Neural progenitor cell (in vitro differentiated cells): ENCODE measurements around the gene VRK3. TPM values are rescaled to one million over a fixed set of nuclear protein-coding genes. Genes with fewer than 3 reads are reported as not detected.

Experiments used
- DNase-seq: peaks from one replicate; pipeline ENCODE4 v3.0.0-alpha.2; 2016; ENCODE audit warnings: low spot score
- H2AFZ ChIP-seq: fragments of 200-600 bp; sonication (generic); replicated peaks from 2 replicates; pipeline ENCODE4 v1.6.1; 2016; ENCODE audit warnings: antibody characterized with exemption
- H3F3A ChIP-seq: fragments of 200-600 bp; sonication (generic); 2 replicates; pipeline ENCODE4 v1.6.1; 2016; ENCODE audit warnings: antibody characterized with exemption, low read depth
- H3K27ac ChIP-seq: fragments of 200-600 bp; sonication (generic); 2 replicates; pipeline ENCODE4 v1.5.1; 2016; ENCODE audit warnings: mild to moderate bottlenecking
- H3K27me3 ChIP-seq: fragments of 200-600 bp; sonication (generic); 2 replicates; pipeline ENCODE4 v1.6.1; 2016; ENCODE audit warnings: mild to moderate bottlenecking, moderate library complexity
- H3K36me3 ChIP-seq: fragments of 200-600 bp; sonication (generic); 2 replicates; pipeline ENCODE4 v1.5.1; 2016
- H3K4me1 ChIP-seq: fragments of 200-600 bp; sonication (generic); 2 replicates; pipeline ENCODE4 v1.6.1; 2016; ENCODE audit warnings: mixed run types
- H3K4me2 ChIP-seq: fragments of 200-600 bp; sonication (generic); 2 replicates; pipeline ENCODE4 v1.6.1; 2016
- H3K4me3 ChIP-seq: fragments of 200-600 bp; sonication (generic); 2 replicates; pipeline ENCODE4 v1.5.1; 2016
- H3K79me2 ChIP-seq: fragments of 200-600 bp; sonication (generic); 2 replicates; pipeline ENCODE4 v1.6.1; 2016; ENCODE audit warnings: low read depth
- H3K9ac ChIP-seq: fragments of 200-600 bp; sonication (generic); 2 replicates; pipeline ENCODE4 v1.6.1; 2016
- H3K9me3 ChIP-seq: fragments of 200-600 bp; sonication (generic); 2 replicates; pipeline ENCODE4 v1.5.1; 2016; ENCODE audit warnings: low read depth
- H4K20me1 ChIP-seq: fragments of 200-600 bp; sonication (generic); 2 replicates; pipeline ENCODE4 v1.6.1; 2016; ENCODE audit warnings: low read depth
- H3K27ac Mint-ChIP-seq: 3 replicates; pipeline ENCODE4 v1.8.0; 2021; ENCODE audit warnings: mixed read lengths
- H3K27me3 Mint-ChIP-seq: 2 replicates; pipeline ENCODE4 v1.8.0; 2022; ENCODE audit warnings: low read depth, mild to moderate bottlenecking, inconsistent platforms, moderate library complexity, mixed read lengths; ENCODE audit not compliant: insufficient read depth
- H3K36me3 Mint-ChIP-seq: 3 replicates; pipeline ENCODE4 v1.8.0; 2021; ENCODE audit warnings: mixed read lengths
- H3K4me1 Mint-ChIP-seq: 3 replicates; pipeline ENCODE4 v1.8.0; 2021; ENCODE audit warnings: mixed read lengths
- H3K4me3 Mint-ChIP-seq: 3 replicates; pipeline ENCODE4 v1.8.0; 2021; ENCODE audit warnings: mild to moderate bottlenecking, moderate library complexity, mixed read lengths
- H3K9me3 Mint-ChIP-seq: 3 replicates; pipeline ENCODE4 v1.8.0; 2020; ENCODE audit warnings: mixed read lengths
- EZH2 ChIP-seq: fragments of 200-600 bp; sonication (generic); IDR thresholded peaks from 2 replicates; pipeline ENCODE4 v1.6.1; 2017; ENCODE audit warnings: antibody characterized with exemption, mild to moderate bottlenecking, moderate library complexity
- EZH2phosphoT487 ChIP-seq: fragments of 200-600 bp; sonication (generic); IDR thresholded peaks from 2 replicates; pipeline ENCODE4 v1.6.1; 2017; ENCODE audit warnings: antibody characterized with exemption
- total RNA-seq: library from RNA; depleted of rRNA; stranded (reverse); fragments of >200 nt; gene quantifications from 2 replicates; pipeline ENCODE4 v1.2.3, GENCODE V29; 2015; ENCODE audit warnings: low replicate concordance
- TF ChIP-seq, protein P1 (sequence below): fragments of 200-600 bp; sonication (generic); IDR thresholded peaks from 2 replicates; pipeline ENCODE4 v1.5.1; 2017; ENCODE audit warnings: antibody characterized with exemption, mild to moderate bottlenecking

Gene VRK3
- total RNA-seq, 1 donor from 2014 or later = 21.6 TPM

DNA sequence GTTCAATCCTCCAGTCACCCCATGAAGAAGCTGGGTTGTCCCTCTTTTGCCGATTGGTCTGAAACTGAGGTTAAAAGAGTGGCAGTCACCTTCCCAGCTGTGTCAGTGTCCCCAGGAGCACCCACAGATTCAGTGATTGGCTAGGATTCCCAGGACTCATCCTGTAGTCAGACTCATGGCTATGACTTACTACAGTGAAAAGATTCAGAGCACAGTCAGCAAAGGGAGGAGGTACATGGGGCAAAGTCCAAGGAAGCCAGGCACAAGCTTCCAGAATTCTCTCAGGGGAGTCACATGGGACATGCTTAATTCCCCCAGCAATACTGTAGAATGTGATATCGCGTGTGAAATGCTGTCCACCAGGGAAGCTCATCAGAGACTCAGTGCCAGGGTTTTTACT, 14.8 kb upstream of the VRK3 start:
- H3F3A ChIP-seq = no peaks in the 10 kb centered on the region
- TF ChIP-seq EZH2 (no peak), EZH2phosphoT487 (no peak)
- TF ChIP-seq, protein P1, sequence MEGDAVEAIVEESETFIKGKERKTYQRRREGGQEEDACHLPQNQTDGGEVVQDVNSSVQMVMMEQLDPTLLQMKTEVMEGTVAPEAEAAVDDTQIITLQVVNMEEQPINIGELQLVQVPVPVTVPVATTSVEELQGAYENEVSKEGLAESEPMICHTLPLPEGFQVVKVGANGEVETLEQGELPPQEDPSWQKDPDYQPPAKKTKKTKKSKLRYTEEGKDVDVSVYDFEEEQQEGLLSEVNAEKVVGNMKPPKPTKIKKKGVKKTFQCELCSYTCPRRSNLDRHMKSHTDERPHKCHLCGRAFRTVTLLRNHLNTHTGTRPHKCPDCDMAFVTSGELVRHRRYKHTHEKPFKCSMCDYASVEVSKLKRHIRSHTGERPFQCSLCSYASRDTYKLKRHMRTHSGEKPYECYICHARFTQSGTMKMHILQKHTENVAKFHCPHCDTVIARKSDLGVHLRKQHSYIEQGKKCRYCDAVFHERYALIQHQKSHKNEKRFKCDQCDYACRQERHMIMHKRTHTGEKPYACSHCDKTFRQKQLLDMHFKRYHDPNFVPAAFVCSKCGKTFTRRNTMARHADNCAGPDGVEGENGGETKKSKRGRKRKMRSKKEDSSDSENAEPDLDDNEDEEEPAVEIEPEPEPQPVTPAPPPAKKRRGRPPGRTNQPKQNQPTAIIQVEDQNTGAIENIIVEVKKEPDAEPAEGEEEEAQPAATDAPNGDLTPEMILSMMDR = no peak
- DNase-seq = no peak
- H3K27ac Mint-ChIP-seq = no peak overlapping the region
- no peak overlapping the region for H3K4me3 ChIP-seq
- peaks cover 20% of the 10 kb centered on the region for H3K36me3 ChIP-seq
- H3K36me3 Mint-ChIP-seq = peaks cover 65% of the 10 kb centered on the region
- H3K4me3 Mint-ChIP-seq = no peak overlapping the region
- H4K20me1 ChIP-seq = no peaks in the 10 kb centered on the region
- H3K4me1 Mint-ChIP-seq = no peaks in the 10 kb centered on the region
- no peak overlapping the region for H2AFZ ChIP-seq
- no peaks in the 10 kb centered on the region for H3K79me2 ChIP-seq
- no peak overlapping the region for H3K4me2 ChIP-seq
- no peaks in the 10 kb centered on the region for H3K4me1 ChIP-seq
- peaks cover 7% of the 10 kb centered on the region for H3K27me3 Mint-ChIP-seq
- no peaks in the 10 kb centered on the region for H3K27me3 ChIP-seq
- no peak overlapping the region for H3K9ac ChIP-seq
- H3K27ac ChIP-seq = no peak overlapping the region
- peaks cover 21% of the 10 kb centered on the region for H3K9me3 Mint-ChIP-seq
- H3K9me3 ChIP-seq = peaks cover 11% of the 10 kb centered on the region

DNA sequence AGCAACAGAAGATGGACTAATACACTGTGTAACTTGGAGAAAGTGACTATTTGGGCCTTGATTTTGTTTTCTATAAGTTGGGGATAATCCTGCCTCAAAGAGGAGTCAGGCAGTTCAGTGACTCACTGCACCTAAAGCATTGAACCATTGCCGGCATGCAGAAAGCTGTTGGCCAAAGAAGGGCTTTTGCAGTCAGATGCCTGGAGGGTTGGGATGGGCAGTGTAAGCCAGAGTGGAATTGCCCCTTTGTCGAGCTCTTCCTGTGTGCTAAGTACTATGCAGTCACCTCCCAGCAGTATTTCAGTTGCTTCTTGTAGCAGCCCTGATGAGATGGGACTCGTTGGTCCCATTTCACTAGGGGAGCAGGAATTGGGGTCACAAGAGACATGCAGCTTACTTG, 11.7 kb upstream of the VRK3 start:
- Histone ChIP-seq H3K79me2 (no peaks in the 10 kb centered on the region), H3K27me3 (no peaks in the 10 kb centered on the region), H3K4me2 (no peak overlapping the region), H2AFZ (no peak overlapping the region), H3F3A (no peaks in the 10 kb centered on the region), H3K9ac (no peak overlapping the region), H3K36me3 (no peaks in the 10 kb centered on the region), H3K4me3 (no peak overlapping the region), H3K4me1 (no peaks in the 10 kb centered on the region), H4K20me1 (no peaks in the 10 kb centered on the region), H3K27ac (no peak overlapping the region), H3K9me3 (no peaks in the 10 kb centered on the region)
- DNase-seq = no peak
- Mint-ChIP-seq H3K4me1 (no peaks in the 10 kb centered on the region), H3K9me3 (no peaks in the 10 kb centered on the region), H3K27me3 (peaks cover 3% of the 10 kb centered on the region), H3K36me3 (peaks cover 63% of the 10 kb centered on the region), H3K27ac (no peak overlapping the region), H3K4me3 (no peak overlapping the region)
- TF ChIP-seq, protein P1 = no peak
- TF ChIP-seq EZH2phosphoT487 (no peak), EZH2 (no peak)

DNA sequence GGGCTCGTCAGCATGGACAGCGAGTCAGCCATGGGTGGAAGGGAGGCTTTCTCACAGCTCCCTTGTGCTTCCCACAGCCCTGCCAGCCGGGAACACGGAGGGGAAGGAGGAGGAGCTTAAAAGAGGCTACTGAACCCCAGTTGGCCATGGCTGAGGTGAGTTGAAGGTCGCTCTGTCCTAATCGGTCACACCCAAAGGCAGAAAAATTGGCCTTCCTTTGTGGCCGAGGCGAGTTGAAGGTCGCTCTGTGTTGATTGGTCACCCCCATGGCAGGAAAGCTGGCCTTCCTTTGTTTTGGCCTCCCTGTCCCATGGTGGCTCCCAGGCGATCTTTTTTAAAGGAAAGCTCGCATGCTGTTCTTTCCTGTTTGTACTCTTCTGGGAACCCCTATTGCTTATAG, 5.8 kb upstream of the VRK3 start:
- H3K36me3 ChIP-seq = no peaks in the 10 kb centered on the region
- H3K4me3 ChIP-seq = no peak overlapping the region
- H3K4me1 ChIP-seq = peaks cover 8% of the 10 kb centered on the region
- TF ChIP-seq, protein P1 = no peak
- TF ChIP-seq EZH2 = no peak
- no peak for TF ChIP-seq EZH2phosphoT487
- H2AFZ ChIP-seq = no peak overlapping the region
- Mint-ChIP-seq H3K27ac (no peak overlapping the region), H3K4me1 (peaks cover 10% of the 10 kb centered on the region), H3K4me3 (no peak overlapping the region), H3K36me3 (peaks cover 57% of the 10 kb centered on the region), H3K27me3 (peaks cover 3% of the 10 kb centered on the region), H3K9me3 (no peaks in the 10 kb centered on the region)
- H4K20me1 ChIP-seq = no peaks in the 10 kb centered on the region
- H3K27ac ChIP-seq = no peak overlapping the region
- H3K27me3 ChIP-seq = no peaks in the 10 kb centered on the region
- H3F3A ChIP-seq = no peaks in the 10 kb centered on the region
- H3K79me2 ChIP-seq = peaks cover 46% of the 10 kb centered on the region
- H3K4me2 ChIP-seq = no peak overlapping the region
- H3K9ac ChIP-seq = no peak overlapping the region
- no peak for DNase-seq
- no peaks in the 10 kb centered on the region for H3K9me3 ChIP-seq

DNA sequence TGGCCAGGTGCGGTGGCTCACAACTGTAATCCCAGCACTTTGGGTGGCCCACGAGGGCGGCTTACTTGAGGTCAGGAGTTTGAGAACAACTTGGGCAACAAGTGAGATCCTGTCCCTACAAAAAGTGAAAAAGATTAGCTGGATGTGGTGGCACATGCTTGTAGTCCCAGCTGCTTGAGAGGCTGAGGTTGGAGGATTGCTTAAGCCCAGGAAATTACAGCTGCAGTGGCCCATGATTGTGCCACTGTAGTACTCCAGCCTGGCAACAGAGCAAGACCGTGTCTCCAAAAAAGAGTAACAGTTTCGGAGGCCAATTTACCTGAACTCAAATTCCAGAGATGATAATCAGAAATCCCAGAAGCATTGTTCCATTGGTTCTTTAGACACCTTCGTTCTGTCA, 5.1 kb upstream of the VRK3 start:
- Histone ChIP-seq H3K79me2 (peaks cover 46% of the 10 kb centered on the region), H3F3A (no peaks in the 10 kb centered on the region), H3K9ac (no peak overlapping the region), H3K27me3 (no peaks in the 10 kb centered on the region), H3K4me3 (no peak overlapping the region), H3K27ac (no peak overlapping the region), H3K4me2 (no peak overlapping the region), H4K20me1 (no peaks in the 10 kb centered on the region), H3K9me3 (no peaks in the 10 kb centered on the region), H3K4me1 (peaks cover 8% of the 10 kb centered on the region), H3K36me3 (no peaks in the 10 kb centered on the region), H2AFZ (no peak overlapping the region)
- TF ChIP-seq EZH2phosphoT487 (no peak), EZH2 (no peak)
- TF ChIP-seq, protein P1 = no peak
- H3K4me1 Mint-ChIP-seq = peaks cover 16% of the 10 kb centered on the region
- no peak overlapping the region for H3K27ac Mint-ChIP-seq
- H3K4me3 Mint-ChIP-seq = no peak overlapping the region
- peaks cover 10% of the 10 kb centered on the region for H3K27me3 Mint-ChIP-seq
- no peaks in the 10 kb centered on the region for H3K9me3 Mint-ChIP-seq
- H3K36me3 Mint-ChIP-seq = peaks cover 52% of the 10 kb centered on the region
- DNase-seq = no peak
